Measurements from ENCODE around the gene HOXA4. TPM values are rescaled to one million over a fixed set of nuclear protein-coding genes. Genes with fewer than 3 reads are reported as not detected.

The HOXA4 gene
- total and polyA plus RNA-seq, 2 of the 8 experiments (the other 6 are each of a cell fraction or from before 2014, with no cell fraction given): not detected

DNA sequence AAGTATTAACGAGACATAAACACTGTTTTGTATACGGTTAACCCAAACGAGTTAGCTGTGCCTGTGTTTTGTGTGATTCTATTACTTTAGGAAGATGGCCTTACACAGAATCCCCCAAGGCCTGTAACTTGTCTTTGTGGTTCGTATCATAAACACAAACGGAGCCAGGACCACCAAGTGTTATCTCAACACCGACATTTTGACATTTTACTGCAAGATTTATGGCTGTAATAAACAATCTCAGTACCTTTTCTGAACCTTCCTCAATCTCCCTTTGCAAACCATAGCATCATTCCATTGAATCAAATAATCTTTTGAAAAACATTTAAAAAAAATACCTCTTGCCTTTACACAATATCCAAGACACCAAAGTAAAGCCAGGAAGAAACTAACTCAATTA lies 2.4 kb upstream of the HOXA4 start:
- TF ChIP-seq, protein P1, sequence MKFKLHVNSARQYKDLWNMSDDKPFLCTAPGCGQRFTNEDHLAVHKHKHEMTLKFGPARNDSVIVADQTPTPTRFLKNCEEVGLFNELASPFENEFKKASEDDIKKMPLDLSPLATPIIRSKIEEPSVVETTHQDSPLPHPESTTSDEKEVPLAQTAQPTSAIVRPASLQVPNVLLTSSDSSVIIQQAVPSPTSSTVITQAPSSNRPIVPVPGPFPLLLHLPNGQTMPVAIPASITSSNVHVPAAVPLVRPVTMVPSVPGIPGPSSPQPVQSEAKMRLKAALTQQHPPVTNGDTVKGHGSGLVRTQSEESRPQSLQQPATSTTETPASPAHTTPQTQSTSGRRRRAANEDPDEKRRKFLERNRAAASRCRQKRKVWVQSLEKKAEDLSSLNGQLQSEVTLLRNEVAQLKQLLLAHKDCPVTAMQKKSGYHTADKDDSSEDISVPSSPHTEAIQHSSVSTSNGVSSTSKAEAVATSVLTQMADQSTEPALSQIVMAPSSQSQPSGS (IDR thresholded peaks at IDR 0.05; ENCODE audit: low read length): no peak
- no peak for TF ChIP-seq RXRA (IDR thresholded peaks at IDR 0.05; ENCODE audit: insufficient read depth, low read depth, low read length)
- TF ChIP-seq, protein P2, sequence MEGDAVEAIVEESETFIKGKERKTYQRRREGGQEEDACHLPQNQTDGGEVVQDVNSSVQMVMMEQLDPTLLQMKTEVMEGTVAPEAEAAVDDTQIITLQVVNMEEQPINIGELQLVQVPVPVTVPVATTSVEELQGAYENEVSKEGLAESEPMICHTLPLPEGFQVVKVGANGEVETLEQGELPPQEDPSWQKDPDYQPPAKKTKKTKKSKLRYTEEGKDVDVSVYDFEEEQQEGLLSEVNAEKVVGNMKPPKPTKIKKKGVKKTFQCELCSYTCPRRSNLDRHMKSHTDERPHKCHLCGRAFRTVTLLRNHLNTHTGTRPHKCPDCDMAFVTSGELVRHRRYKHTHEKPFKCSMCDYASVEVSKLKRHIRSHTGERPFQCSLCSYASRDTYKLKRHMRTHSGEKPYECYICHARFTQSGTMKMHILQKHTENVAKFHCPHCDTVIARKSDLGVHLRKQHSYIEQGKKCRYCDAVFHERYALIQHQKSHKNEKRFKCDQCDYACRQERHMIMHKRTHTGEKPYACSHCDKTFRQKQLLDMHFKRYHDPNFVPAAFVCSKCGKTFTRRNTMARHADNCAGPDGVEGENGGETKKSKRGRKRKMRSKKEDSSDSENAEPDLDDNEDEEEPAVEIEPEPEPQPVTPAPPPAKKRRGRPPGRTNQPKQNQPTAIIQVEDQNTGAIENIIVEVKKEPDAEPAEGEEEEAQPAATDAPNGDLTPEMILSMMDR (IDR thresholded peaks at IDR 0.05; ENCODE audit: control extremely low read depth in 1 of 3, insufficient read depth in 1 of 3, low read depth in 1 of 3, low read length in 3 of 3): no peak
- peaks cover 0 to 4% (median 2%) of the 10 kb centered on the region in 4 experiments; a peak in 4 of 7 replicates for H3K4me1 ChIP-seq (replicated peaks in 1 of 4; ENCODE audit: control insufficient read depth in 3 of 4, insufficient read depth in 4 of 4, low read length in 3 of 4)
- no peak overlapping the region for H3K27ac ChIP-seq (ENCODE audit: low read depth, low read length)
- H4K8ac ChIP-seq (ENCODE audit: extremely low read depth, insufficient read depth, low read length): no peak overlapping the region
- no peak overlapping the region for H3K9ac ChIP-seq (replicated peaks in 1 of 4; ENCODE audit: extremely low read depth in 1 of 4, low read depth in 3 of 4, low read length in 3 of 4)
- no peak overlapping the region for H4K5ac ChIP-seq (ENCODE audit: insufficient read length, low read depth, low read length)
- POLR2A ChIA-PET (ENCODE audit: partially characterized antibody): no interaction called here
- no peak overlapping the region for H2AFZ ChIP-seq (ENCODE audit: low read length)
- no peak overlapping the region for H3K4me3 ChIP-seq (ENCODE audit: extremely low read depth in 1 of 4, insufficient read depth in 2 of 4, low read depth in 3 of 4, low read length in 4 of 4)
- H3K14ac ChIP-seq (ENCODE audit: insufficient read length): no peak overlapping the region
- no peak overlapping the region for H2BK20ac ChIP-seq (ENCODE audit: low read length)
- H3K79me1 ChIP-seq (ENCODE audit: low read depth, low read length): no peaks in the 10 kb centered on the region
- no peak overlapping the region for H3K4me2 ChIP-seq (ENCODE audit: insufficient read depth in 1 of 2, low read depth in 2 of 2, low read length in 2 of 2)
- DNase-seq (ENCODE audit: low read depth in 1 of 2, low spot score in 2 of 2) (no peak), FAIRE-seq (no peak)
- H4K91ac ChIP-seq (replicated peaks; ENCODE audit: insufficient read length, low read length): no peak overlapping the region
- H3K79me2 ChIP-seq (ENCODE audit: control insufficient read depth in 1 of 2, insufficient read depth in 2 of 2, low read length in 2 of 2): no peaks in the 10 kb centered on the region
- no peak overlapping the region for H2BK120ac ChIP-seq (replicated peaks; ENCODE audit: low read depth, low read length)
- H3K56ac ChIP-seq (replicated peaks; ENCODE audit: insufficient read length, low read depth, low read length): no peak overlapping the region
- peaks cover 4% of the 10 kb centered on the region; the same call in 1 of the 2 replicates for H3K23me2 ChIP-seq (ENCODE audit: low read depth, low read length)
- H2BK12ac ChIP-seq (ENCODE audit: low read depth, low read length): no peak overlapping the region
- H2BK5ac ChIP-seq (ENCODE audit: low read depth, low read length): no peak overlapping the region
- WGBS, 2 experiments (ENCODE audit: extremely low coverage in 1 of 2, insufficient coverage in 1 of 2, insufficient read length in 1 of 2, insufficient replicate concordance in 2 of 2, low coverage in 1 of 2, low lambda C conversion rate in 2 of 2, missing lambda C conversion rate in 1 of 2): 35% methylated on average over 6 of the region's 6 CpGs; no CpG with 5 or more reads in 1 of the 2 experiments
- H4K20me1 ChIP-seq (replicated peaks in 1 of 2; ENCODE audit: control insufficient read depth in 1 of 2, insufficient read depth in 2 of 2, low read length in 2 of 2): peaks cover 14 to 28% of the 10 kb centered on the region in 2 experiments
- H3K36me3 ChIP-seq (ENCODE audit: control insufficient read depth in 2 of 4, insufficient read depth in 4 of 4, low read length in 3 of 4): peaks cover 0 to 16% (median 0%) of the 10 kb centered on the region in 4 experiments; a peak in 2 of 8 replicates
- no peak overlapping the region for H3K18ac ChIP-seq (ENCODE audit: extremely low read depth, low read length)
- peaks cover 96 to 100% (median 100%) of the 10 kb centered on the region in 4 experiments for H3K27me3 ChIP-seq (replicated peaks in 1 of 4; ENCODE audit: control insufficient read depth in 3 of 4, extremely low read depth in 1 of 4, insufficient read depth in 3 of 4, low read length in 3 of 4)
- no peak overlapping the region for H3K4ac ChIP-seq (replicated peaks; ENCODE audit: insufficient read length, low read depth, low read length)
- no peak overlapping the region for H3K23ac ChIP-seq (ENCODE audit: insufficient read length)
- H2BK15ac ChIP-seq (ENCODE audit: low read length): no peak overlapping the region
- peaks cover 0 to 4% of the 10 kb centered on the region in 2 experiments; a peak in 1 of 4 replicates for H3K9me3 ChIP-seq (ENCODE audit: insufficient read depth in 2 of 2, low read depth in 1 of 2, low read length in 1 of 2)
- CTCF ChIA-PET (ENCODE audit: partially characterized antibody): interaction anchor here (2.1 to 2.7 kb wide), 2 partner anchors 9 to 11 kb away, joined by 10 read pairs; partner anchors contain the start of gene HOXA5
- H2AK5ac ChIP-seq (ENCODE audit: low read depth, low read length): no peak overlapping the region
